Stomach (tissue), 9 donors: ENCODE measurements around the gene RSKR. TPM values are rescaled to one million over a fixed set of nuclear protein-coding genes. Genes with fewer than 3 reads are reported as not detected.

Experiments
- DNase-seq, 2 donors: peaks; one replicate each; pipeline versions ENCODE4 v3.0.0 to v3.0.0-alpha.2; 2013 to 2019
- H3K27ac ChIP-seq, 5 donors: fragments of 200-600 bp in 4 of 5; sonication (generic) in 4 of 5; one replicate each; pipeline ENCODE4 v1.5.1; 2013 to 2019; ENCODE audit warnings: mild to moderate bottlenecking in 1 of 5, moderate library complexity in 1 of 5
- H3K27me3 ChIP-seq, 3 donors: fragments of 200-600 bp; sonication (generic); one replicate each; pipeline ENCODE4 v1.5.1; 2017 to 2019; ENCODE audit warnings: mixed run types in 1 of 3
- H3K36me3 ChIP-seq, 4 donors: fragments of 200-600 bp; sonication (generic); 1 replicate in 3 of 4; 2 replicates in 1 of 4; pipeline ENCODE4 v1.5.1; 2016 to 2019
- H3K4me1 ChIP-seq, 4 donors: fragments of 200-600 bp; sonication (generic); one replicate each; pipeline ENCODE4 v1.5.1; 2016 to 2019
- H3K4me3 ChIP-seq, 4 donors: fragments of 200-600 bp; sonication (generic) in 3 of 4; one replicate each; pipeline ENCODE4 v1.5.1; 2016 to 2019; ENCODE audit warnings: mild to moderate bottlenecking in 1 of 4
- H3K9me3 ChIP-seq, 4 donors: fragments of 200-600 bp; sonication (generic); one replicate each; pipeline ENCODE4 v1.5.1; 2016 to 2019
- EP300 ChIP-seq: sonication (generic); formaldehyde crosslinking; IDR thresholded peaks from one replicate; pipeline ENCODE4 v1.6.1; 2017; ENCODE audit warnings: antibody characterized with exemption
- POLR2A ChIP-seq, 4 donors: fragments of 450-650 bp; IDR thresholded peaks; one replicate each; pipeline ENCODE4 v1.6.1; 2016; ENCODE audit warnings: antibody characterized with exemption in 4 of 4, control low read depth in 2 of 4, mild to moderate bottlenecking in 1 of 4, moderate library complexity in 1 of 4
- POLR2AphosphoS5 ChIP-seq, 3 donors: sonication (generic); formaldehyde crosslinking; IDR thresholded peaks; one replicate each; pipeline ENCODE4 v1.6.1; 2016; ENCODE audit warnings: antibody characterized with exemption in 3 of 3
- WGBS, 5 donors: extraction: QIAGEN DNeasy Blood & Tissue Kit in 3 of 5; methylation state at CpG; one replicate each; pipeline versions ENCODE4 v1.1.5 to v1.1.7; 2013 to 2018; 5-methylcytosine and 5-hydroxymethylcytosine counted together
- intact Hi-C: fragments of 100-400 bp; cut with DNase I; formaldehyde crosslinking; loops from one replicate; pipeline ENCODE4 v1.15.1; 2023; ENCODE audit warnings: low total_unique reads
- polyA plus RNA-seq, 3 donors: library from polyadenylated mRNA; stranded (reverse); fragments of 200-250 nt; gene quantifications; one replicate each; pipeline ENCODE4 v1.2.3, GENCODE V29; 2013
- total RNA-seq, 5 donors: library from RNA; depleted of rRNA; stranded (reverse); fragments of >200 nt; gene quantifications; one replicate each; pipeline versions ENCODE4 v1.1.0 to v1.2.3, GENCODE V29; 2014 to 2016
- TF ChIP-seq, protein P1 (sequence below), 7 experiments: fragments of 450-650 bp in 4 of 7; fragments of 200-600 bp in 3 of 7; sonication (generic) in 3 of 7; IDR thresholded peaks; one replicate each; pipeline ENCODE4 v1.5.1; 2016 to 2019; ENCODE audit warnings: antibody characterized with exemption in 7 of 7, control low read depth in 2 of 7, mild to moderate bottlenecking in 1 of 7
- donor health status: healthy with polysubstance abuse.
- donor health status: Bipolar disorder and iron deficiency.
- donor health status: healthy.

The RSKR gene
- total and polyA plus RNA-seq, 8 donors: 0.31 to 36.2 (median 9.5) TPM

DNA sequence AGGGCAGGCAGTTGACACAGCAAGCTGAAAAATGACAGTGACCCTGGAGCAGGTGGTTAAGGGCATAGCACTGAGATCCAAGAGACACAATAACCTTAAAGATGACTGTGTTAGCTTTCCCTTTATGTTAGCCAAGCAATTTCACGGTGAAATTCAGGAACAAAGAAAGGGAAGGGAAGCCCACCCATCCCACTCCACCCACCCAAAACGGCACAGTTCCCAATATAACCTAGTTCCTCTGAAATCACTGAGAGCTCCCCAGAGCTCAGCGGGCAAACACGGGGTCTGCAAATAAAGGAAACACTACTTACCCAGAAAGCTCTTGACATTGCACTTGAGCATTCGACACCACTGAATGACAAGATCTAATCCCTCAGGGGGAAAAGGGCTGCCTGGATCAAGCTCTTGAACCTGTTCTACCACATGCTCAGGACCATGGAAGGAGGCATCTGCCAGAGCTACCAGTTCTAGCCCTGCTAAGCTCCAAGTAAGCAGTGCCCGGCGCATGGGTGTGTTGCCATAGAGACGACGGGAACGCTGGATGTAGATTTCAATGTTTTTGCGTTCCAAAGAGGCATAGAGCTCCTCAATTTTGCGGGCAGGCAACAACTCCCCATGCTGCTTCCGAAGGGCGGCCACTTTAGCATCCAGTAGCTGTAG lies 20.4 kb upstream of the RSKR start:
- H3K4me3 ChIP-seq: no peak overlapping the region
- TF ChIP-seq, protein P1, sequence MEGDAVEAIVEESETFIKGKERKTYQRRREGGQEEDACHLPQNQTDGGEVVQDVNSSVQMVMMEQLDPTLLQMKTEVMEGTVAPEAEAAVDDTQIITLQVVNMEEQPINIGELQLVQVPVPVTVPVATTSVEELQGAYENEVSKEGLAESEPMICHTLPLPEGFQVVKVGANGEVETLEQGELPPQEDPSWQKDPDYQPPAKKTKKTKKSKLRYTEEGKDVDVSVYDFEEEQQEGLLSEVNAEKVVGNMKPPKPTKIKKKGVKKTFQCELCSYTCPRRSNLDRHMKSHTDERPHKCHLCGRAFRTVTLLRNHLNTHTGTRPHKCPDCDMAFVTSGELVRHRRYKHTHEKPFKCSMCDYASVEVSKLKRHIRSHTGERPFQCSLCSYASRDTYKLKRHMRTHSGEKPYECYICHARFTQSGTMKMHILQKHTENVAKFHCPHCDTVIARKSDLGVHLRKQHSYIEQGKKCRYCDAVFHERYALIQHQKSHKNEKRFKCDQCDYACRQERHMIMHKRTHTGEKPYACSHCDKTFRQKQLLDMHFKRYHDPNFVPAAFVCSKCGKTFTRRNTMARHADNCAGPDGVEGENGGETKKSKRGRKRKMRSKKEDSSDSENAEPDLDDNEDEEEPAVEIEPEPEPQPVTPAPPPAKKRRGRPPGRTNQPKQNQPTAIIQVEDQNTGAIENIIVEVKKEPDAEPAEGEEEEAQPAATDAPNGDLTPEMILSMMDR (IDR thresholded peaks at IDR 0.05): no peak
- TF ChIP-seq POLR2AphosphoS5 (IDR thresholded peaks at IDR 0.05) (no peak), POLR2A (IDR thresholded peaks at IDR 0.05) (no peak), EP300 (no peak)
- peaks cover 0 to 4% (median 0%) of the 10 kb centered on the region in 4 donors for H3K4me1 ChIP-seq
- WGBS, 5 donors: 87 to 90% (median 89%) methylated on average over 14 of the region's 14 CpGs
- intact Hi-C loops: no loop called here
- DNase-seq: no peak
- no peak overlapping the region for H3K27ac ChIP-seq
- no peaks in the 10 kb centered on the region for H3K9me3 ChIP-seq
- H3K27me3 ChIP-seq: no peaks in the 10 kb centered on the region
- peaks cover 96 to 100% (median 100%) of the 10 kb centered on the region in 4 donors for H3K36me3 ChIP-seq

DNA sequence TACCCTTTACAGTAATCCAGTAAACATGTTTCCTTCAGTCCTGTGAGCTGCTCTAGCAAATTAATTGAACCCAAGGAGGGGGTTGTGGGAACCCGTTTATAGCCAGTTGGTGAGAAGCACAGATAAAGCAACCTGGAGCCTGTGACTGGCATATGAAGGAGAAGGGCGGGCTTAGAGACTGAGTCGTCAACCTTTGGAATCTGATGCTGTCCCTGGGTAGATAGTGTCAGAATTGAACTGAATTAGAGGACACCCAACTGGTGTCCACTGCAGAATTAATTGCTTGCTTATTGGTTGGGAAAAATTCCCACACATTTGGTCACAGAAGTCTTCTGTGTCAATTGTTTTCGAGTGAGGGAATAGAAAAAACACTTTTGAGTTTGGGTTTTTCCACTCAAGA lies 12.8 kb upstream of the RSKR start:
- Histone ChIP-seq H3K27me3 (no peaks in the 10 kb centered on the region), H3K36me3 (peaks cover 61 to 100% (median 100%) of the 10 kb centered on the region in 4 donors), H3K27ac (no peak overlapping the region), H3K4me1 (no peaks in the 10 kb centered on the region), H3K4me3 (no peak overlapping the region), H3K9me3 (no peaks in the 10 kb centered on the region)
- no peak for DNase-seq
- intact Hi-C loops: no loop called here
- 88 to 96% (median 90%) methylated on average over 4 of the region's 4 CpGs for WGBS, 5 donors
- no peak for TF ChIP-seq POLR2A (IDR thresholded peaks at IDR 0.05)
- no peak for TF ChIP-seq POLR2AphosphoS5 (IDR thresholded peaks at IDR 0.05)
- TF ChIP-seq, protein P1 (IDR thresholded peaks at IDR 0.05): no peak
- TF ChIP-seq EP300: no peak

GRCh38 chr17:28624148-28624547 lies 10.2 kb upstream of the RSKR start:
- Histone ChIP-seq H3K36me3 (peaks cover 63 to 100% (median 100%) of the 10 kb centered on the region in 4 donors), H3K27ac (no peak overlapping the region), H3K4me1 (no peaks in the 10 kb centered on the region), H3K9me3 (no peaks in the 10 kb centered on the region), H3K27me3 (no peaks in the 10 kb centered on the region), H3K4me3 (no peak overlapping the region)
- WGBS, 5 donors: 91 to 98% (median 96%) methylated on average over 2 of the region's 2 CpGs
- no peak for DNase-seq
- TF ChIP-seq, protein P1 (IDR thresholded peaks at IDR 0.05): no peak
- intact Hi-C loops: no loop called here

DNA sequence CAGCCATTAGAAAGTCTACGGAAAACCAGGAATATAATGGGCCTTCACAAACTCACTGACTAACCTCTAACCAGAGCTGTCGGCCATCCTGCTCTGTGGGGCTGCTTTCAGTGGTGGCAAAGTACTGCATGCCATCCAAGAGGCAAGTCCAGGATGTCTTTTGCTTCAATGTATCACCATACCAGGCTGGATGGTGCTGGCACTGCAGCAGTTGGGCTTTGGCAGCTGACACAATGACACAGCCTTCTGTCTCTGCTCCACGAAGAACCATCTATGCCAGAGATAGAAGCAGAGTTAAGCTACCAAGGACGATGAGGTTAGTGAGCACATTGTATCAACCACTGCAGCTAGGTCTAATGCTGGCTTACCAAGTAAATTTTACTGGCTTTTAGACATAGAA lies 9.7 kb upstream of the RSKR start:
- Histone ChIP-seq H3K4me3 (no peak overlapping the region), H3K4me1 (no peaks in the 10 kb centered on the region), H3K36me3 (peaks cover 64 to 100% (median 100%) of the 10 kb centered on the region in 4 donors), H3K27me3 (no peaks in the 10 kb centered on the region), H3K9me3 (no peaks in the 10 kb centered on the region), H3K27ac (no peak overlapping the region)
- DNase-seq: no peak
- WGBS, 5 donors: 87 to 95% (median 92%) methylated on average over 4 of the region's 4 CpGs
- intact Hi-C loops: no loop called here
- no peak for TF ChIP-seq POLR2AphosphoS5 (IDR thresholded peaks at IDR 0.05)
- no peak for TF ChIP-seq POLR2A (IDR thresholded peaks at IDR 0.05)
- TF ChIP-seq, protein P1 (IDR thresholded peaks at IDR 0.05): no peak
- TF ChIP-seq EP300: no peak
